Fibroblast of lung (primary cell): ENCODE results near the gene CLCN3. TPM values are rescaled to one million over a fixed set of nuclear protein-coding genes. Genes with fewer than 3 reads are reported as not detected.

Experiments used
- DNase-seq, 2 donors: peaks; one replicate each; pipeline versions ENCODE4 v3.0.0 to v3.0.0-alpha.2; 2010; ENCODE audit warnings: low read depth in 2 of 2
- H2AFZ ChIP-seq: 2 replicates; pipeline ENCODE4 v1.5.1; 2012; ENCODE audit warnings: low read length, control low read depth, inconsistent platforms
- H3K27ac ChIP-seq: 2 replicates; pipeline ENCODE4 v1.5.1; 2011; ENCODE audit warnings: low read length, control low read depth; ENCODE audit not compliant: insufficient read depth
- H3K27me3 ChIP-seq: 2 replicates; pipeline ENCODE4 v1.5.1; 2011; ENCODE audit warnings: mild to moderate bottlenecking, low read length; ENCODE audit not compliant: control insufficient read depth, insufficient read depth
- H3K36me3 ChIP-seq: 2 replicates; pipeline ENCODE4 v1.5.1; 2011; ENCODE audit warnings: low read length; ENCODE audit not compliant: control insufficient read depth, insufficient read depth
- H3K4me1 ChIP-seq: 2 replicates; pipeline ENCODE4 v1.5.1; 2011; ENCODE audit warnings: low read length; ENCODE audit not compliant: control insufficient read depth, insufficient read depth; ENCODE audit errors: extremely low read depth
- H3K4me2 ChIP-seq: 2 replicates; pipeline ENCODE4 v1.5.1; 2011; ENCODE audit warnings: low read length, control low read depth; ENCODE audit not compliant: insufficient read depth; ENCODE audit errors: extremely low read depth
- H3K4me3 ChIP-seq, 4 experiments: fragments of 200-600 bp in 1 of 4; sonication (generic) in 1 of 4; replicated peaks in 1 of 4; 2 replicates each; pipeline ENCODE4 v1.5.1; 2011 to 2016; ENCODE audit warnings: low read length in 4 of 4, low read depth in 3 of 4, mild to moderate bottlenecking in 3 of 4, control low read depth in 2 of 4, inconsistent platforms in 1 of 4, mixed read lengths in 1 of 4; ENCODE audit not compliant: insufficient read depth in 1 of 4; ENCODE audit errors: control extremely low read depth in 1 of 4
- H3K79me2 ChIP-seq: 2 replicates; pipeline ENCODE4 v1.5.1; 2012; ENCODE audit warnings: mild to moderate bottlenecking, low read length, inconsistent platforms; ENCODE audit not compliant: control insufficient read depth, insufficient read depth
- H3K9ac ChIP-seq: 2 replicates; pipeline ENCODE4 v1.5.1; 2011; ENCODE audit warnings: mild to moderate bottlenecking, low read length, control low read depth; ENCODE audit not compliant: insufficient read depth
- H3K9me3 ChIP-seq: 2 replicates; pipeline ENCODE4 v1.5.1; 2012; ENCODE audit warnings: low read depth, low read length; ENCODE audit not compliant: control insufficient read depth, insufficient read depth
- H4K20me1 ChIP-seq: 2 replicates; pipeline ENCODE4 v1.5.1; 2011; ENCODE audit warnings: low read length; ENCODE audit not compliant: control insufficient read depth, insufficient read depth; ENCODE audit errors: extremely low read depth
- EZH2 ChIP-seq: IDR thresholded peaks from 2 replicates; pipeline ENCODE4 v1.5.1; 2012; ENCODE audit warnings: low read length, control low read depth, mild to moderate bottlenecking; ENCODE audit errors: missing control alignments
- polyA plus RNA-seq, 2 donors: library from polyadenylated mRNA; depleted of rRNA in 1 of 2; stranded (reverse) in 1 of 2; unstranded in 1 of 2; fragments of >200 nt; gene quantifications; 2 replicates each; pipeline ENCODE4 v1.2.1, GENCODE V29; 2011 to 2012; ENCODE audit warnings: missing spikeins in 1 of 2
- total RNA-seq: library from RNA; depleted of rRNA; stranded (reverse); fragments of >200 nt; gene quantifications from 2 replicates; pipeline ENCODE4 v1.2.1, GENCODE V29; 2014
- TF ChIP-seq, protein P1 (sequence below), 2 donors: IDR thresholded peaks in 1 of 2; conservative IDR thresholded peaks in 1 of 2; 1 replicate in 1 of 2; 2 replicates in 1 of 2; pipeline ENCODE4 v1.5.1; 2011 to 2012; ENCODE audit warnings: low read length in 2 of 2, control low read depth in 1 of 2, inconsistent platforms in 1 of 2, low read depth in 1 of 2, mild to moderate bottlenecking in 1 of 2

Gene CLCN3
- total and polyA plus RNA-seq, 2 donors (not counting 1 experiment from before 2014, with no cell fraction given): 51.7 to 92.2 TPM

GRCh38 chr4:169573889-169574288 lies 46.5 kb upstream of the CLCN3 start:
- no peak for TF ChIP-seq EZH2
- TF ChIP-seq, protein P1, sequence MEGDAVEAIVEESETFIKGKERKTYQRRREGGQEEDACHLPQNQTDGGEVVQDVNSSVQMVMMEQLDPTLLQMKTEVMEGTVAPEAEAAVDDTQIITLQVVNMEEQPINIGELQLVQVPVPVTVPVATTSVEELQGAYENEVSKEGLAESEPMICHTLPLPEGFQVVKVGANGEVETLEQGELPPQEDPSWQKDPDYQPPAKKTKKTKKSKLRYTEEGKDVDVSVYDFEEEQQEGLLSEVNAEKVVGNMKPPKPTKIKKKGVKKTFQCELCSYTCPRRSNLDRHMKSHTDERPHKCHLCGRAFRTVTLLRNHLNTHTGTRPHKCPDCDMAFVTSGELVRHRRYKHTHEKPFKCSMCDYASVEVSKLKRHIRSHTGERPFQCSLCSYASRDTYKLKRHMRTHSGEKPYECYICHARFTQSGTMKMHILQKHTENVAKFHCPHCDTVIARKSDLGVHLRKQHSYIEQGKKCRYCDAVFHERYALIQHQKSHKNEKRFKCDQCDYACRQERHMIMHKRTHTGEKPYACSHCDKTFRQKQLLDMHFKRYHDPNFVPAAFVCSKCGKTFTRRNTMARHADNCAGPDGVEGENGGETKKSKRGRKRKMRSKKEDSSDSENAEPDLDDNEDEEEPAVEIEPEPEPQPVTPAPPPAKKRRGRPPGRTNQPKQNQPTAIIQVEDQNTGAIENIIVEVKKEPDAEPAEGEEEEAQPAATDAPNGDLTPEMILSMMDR (conservative IDR thresholded peaks at IDR 0.05 in 1 of 2, IDR thresholded peaks at IDR 0.05 in 1 of 2; ENCODE audit: low read depth in 1 of 2, low read length in 2 of 2): no peak
- no peaks in the 10 kb centered on the region for H3K36me3 ChIP-seq

GRCh38 chr4:169582203-169582602 lies 38.2 kb upstream of the CLCN3 start:
- Histone ChIP-seq H3K9ac (no peak overlapping the region), H3K27ac (no peak overlapping the region), H3K4me1 (no peaks in the 10 kb centered on the region), H3K79me2 (no peaks in the 10 kb centered on the region), H3K9me3 (no peaks in the 10 kb centered on the region), H3K4me3 (no peak overlapping the region), H3K4me2 (no peak overlapping the region), H3K27me3 (no peaks in the 10 kb centered on the region), H3K36me3 (no peaks in the 10 kb centered on the region), H2AFZ (no peak overlapping the region), H4K20me1 (no peaks in the 10 kb centered on the region)
- TF ChIP-seq EZH2: no peak
- TF ChIP-seq, protein P1 (conservative IDR thresholded peaks at IDR 0.05 in 1 of 2, IDR thresholded peaks at IDR 0.05 in 1 of 2; ENCODE audit: low read depth in 1 of 2, low read length in 2 of 2): no peak
- no peak for DNase-seq

More at GRCh38 chr4:169573889-169574288, 46.5 kb upstream of the CLCN3 start:
- Histone ChIP-seq H3K27ac (no peak overlapping the region), H3K4me1 (no peaks in the 10 kb centered on the region), H3K79me2 (no peaks in the 10 kb centered on the region), H3K27me3 (no peaks in the 10 kb centered on the region), H4K20me1 (no peaks in the 10 kb centered on the region), H3K4me3 (no peak overlapping the region), H3K9me3 (no peaks in the 10 kb centered on the region), H3K4me2 (no peak overlapping the region), H3K9ac (no peak overlapping the region), H2AFZ (no peak overlapping the region)
- no peak for DNase-seq

GRCh38 chr4:169582706-169583105 lies 37.7 kb upstream of the CLCN3 start:
- Histone ChIP-seq H3K4me2 (no peak overlapping the region), H3K4me3 (no peak overlapping the region), H2AFZ (no peak overlapping the region), H3K79me2 (no peaks in the 10 kb centered on the region), H3K9me3 (no peaks in the 10 kb centered on the region), H3K36me3 (no peaks in the 10 kb centered on the region), H4K20me1 (no peaks in the 10 kb centered on the region), H3K27ac (no peak overlapping the region), H3K27me3 (no peaks in the 10 kb centered on the region), H3K9ac (no peak overlapping the region), H3K4me1 (no peaks in the 10 kb centered on the region)
- DNase-seq: peak; percentile 29
- TF ChIP-seq, protein P1 (conservative IDR thresholded peaks at IDR 0.05 in 1 of 2, IDR thresholded peaks at IDR 0.05 in 1 of 2; ENCODE audit: low read depth in 1 of 2, low read length in 2 of 2): no peak
- TF ChIP-seq EZH2: no peak
